ENCODE results near the gene NDOR1.

DNA sequence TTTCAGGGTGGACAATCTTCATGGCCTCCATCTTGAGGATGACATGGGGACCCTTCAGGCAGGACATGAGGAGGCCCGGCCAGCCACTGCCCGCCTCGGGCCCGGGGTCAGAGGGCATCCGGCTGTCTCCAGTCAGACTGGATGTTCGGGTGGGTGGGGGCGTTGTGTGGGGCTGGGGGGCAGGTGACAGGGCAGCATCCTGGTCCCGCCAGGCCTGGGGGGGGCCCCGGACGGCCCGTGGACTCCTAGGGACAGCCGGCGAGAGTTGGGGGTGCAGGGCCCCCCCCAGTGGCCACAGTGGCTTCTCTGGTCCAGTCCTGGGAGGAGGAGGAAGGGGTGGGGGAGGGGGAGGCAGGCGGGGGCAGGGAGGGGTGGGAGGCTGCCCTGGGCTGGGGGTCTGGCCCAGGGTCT, 15.6 kb downstream of the NDOR1 start:
- no peak for TF ChIP-seq GATA2 (IDR thresholded peaks at IDR 0.05; ENCODE audit: low read depth, low read length)
- no peak for TF ChIP-seq GATA3 (IDR thresholded peaks at IDR 0.05; ENCODE audit: low read depth, low read length)

Data from SH-SY5Y (cell line).